IMR-90 (cell line): ENCODE results near the gene SRRM4. TPM values are rescaled to one million over a fixed set of nuclear protein-coding genes. Genes with fewer than 3 reads are reported as not detected.

Experiments
- ATAC-seq: fragments of 200-7000 bp; cut with Tn5 transposase; 2 replicates; pipeline ENCODE4 v1.9.1; 2020; ENCODE audit warnings: low read depth, mild to moderate bottlenecking, moderate library complexity
- BruUV-seq: library from RNA; stranded (reverse); fragments of 400-500 nt; replicated peaks from 2 replicates; lab custom pipeline; 2021; lab: Mats Ljungman, UMichigan
- CTCF ChIA-PET: fragments of 300-600 bp; formaldehyde crosslinking; extraction: SDS; loops from one replicate; lab custom pipeline; 2021; ENCODE audit warnings: antibody characterized with exemption; lab: Yijun Ruan, JAX
- POLR2A ChIA-PET: fragments of 300-600 bp; sonication (Branson Sonifier 250); formaldehyde crosslinking; loops from one replicate; lab custom pipeline; 2022; ENCODE audit warnings: antibody characterized with exemption; ENCODE audit not compliant: unreplicated experiment; lab: Charles Lee
- DNase-seq: peaks from one replicate; pipeline ENCODE4 v3.0.0; 2013
- H2AFZ ChIP-seq: replicated peaks from 2 replicates; pipeline ENCODE3; 2013; ENCODE audit warnings: low read length, mild to moderate bottlenecking; ENCODE audit not compliant: poor library complexity
- H2AK5ac ChIP-seq: 2 replicates; pipeline ENCODE4 v1.6.1; 2013; ENCODE audit warnings: low read depth, low read length, inconsistent platforms
- H2AK9ac ChIP-seq: replicated peaks from 2 replicates; pipeline ENCODE3; 2013; ENCODE audit warnings: mild to moderate bottlenecking, low read depth, low read length, moderate library complexity; ENCODE audit not compliant: poor library complexity
- H2BK120ac ChIP-seq: 2 replicates; pipeline ENCODE4 v1.6.1; 2013; ENCODE audit warnings: low read depth, low read length, inconsistent platforms
- H2BK15ac ChIP-seq: 3 replicates; pipeline ENCODE4 v1.6.1; 2013; ENCODE audit warnings: low read depth, low read length, inconsistent platforms
- H2BK20ac ChIP-seq: 2 replicates; pipeline ENCODE4 v1.6.1; 2013; ENCODE audit warnings: low read depth, mild to moderate bottlenecking, inconsistent platforms, low read length, moderate library complexity
- H2BK5ac ChIP-seq: 2 replicates; pipeline ENCODE4 v1.6.1; 2013; ENCODE audit warnings: mild to moderate bottlenecking, low read depth, low read length, inconsistent platforms; ENCODE audit not compliant: poor library complexity, severe bottlenecking
- H3K14ac ChIP-seq: replicated peaks from 2 replicates; pipeline ENCODE4 v1.6.1; 2013; ENCODE audit warnings: low read depth, low read length, inconsistent platforms
- H3K18ac ChIP-seq: 2 replicates; pipeline ENCODE4 v1.6.1; 2013; ENCODE audit warnings: low read depth, low read length, control low read depth
- H3K23ac ChIP-seq: 2 replicates; pipeline ENCODE4 v1.6.1; 2013; ENCODE audit warnings: low read depth, low read length, inconsistent platforms
- H3K27ac ChIP-seq: 2 replicates; pipeline ENCODE4 v1.5.1; 2013; ENCODE audit warnings: mild to moderate bottlenecking, control low read depth, low read length; ENCODE audit not compliant: insufficient read depth
- H3K27me3 ChIP-seq: 2 replicates; pipeline ENCODE4 v1.6.1; 2013; ENCODE audit warnings: low read length; ENCODE audit not compliant: control insufficient read depth, insufficient read depth
- H3K36me3 ChIP-seq: 2 replicates; pipeline ENCODE4 v1.6.1; 2013; ENCODE audit warnings: low read length, mixed read lengths; ENCODE audit not compliant: control insufficient read depth, insufficient read depth
- H3K4ac ChIP-seq: 2 replicates; pipeline ENCODE4 v1.6.1; 2013; ENCODE audit warnings: low read depth, low read length, inconsistent platforms
- H3K4me1 ChIP-seq: 2 replicates; pipeline ENCODE4 v1.6.1; 2013; ENCODE audit warnings: low read length, mixed read lengths; ENCODE audit not compliant: control insufficient read depth, insufficient read depth
- H3K4me2 ChIP-seq: 2 replicates; pipeline ENCODE4 v1.6.1; 2013; ENCODE audit warnings: low read depth, mild to moderate bottlenecking, control low read depth, low read length, moderate library complexity
- H3K4me3 ChIP-seq: 2 replicates; pipeline ENCODE4 v1.5.1; 2013; ENCODE audit warnings: low read depth, mild to moderate bottlenecking, control low read depth, low read length, moderate library complexity; ENCODE audit not compliant: insufficient read depth
- H3K56ac ChIP-seq: 2 replicates; pipeline ENCODE4 v1.6.1; 2013; ENCODE audit warnings: low read length, inconsistent platforms; ENCODE audit not compliant: insufficient read depth; ENCODE audit errors: extremely low read depth
- H3K79me1 ChIP-seq, 2 experiments: 2 replicates each; pipeline ENCODE4 v1.6.1; 2013; ENCODE audit warnings: low read length in 2 of 2, inconsistent platforms in 1 of 2, low read depth in 1 of 2
- H3K9ac ChIP-seq: 2 replicates; pipeline ENCODE4 v1.6.1; 2013; ENCODE audit warnings: low read depth, low read length, control low read depth
- H3K9me1 ChIP-seq: 2 replicates; pipeline ENCODE4 v1.6.1; 2013; ENCODE audit warnings: low read length, inconsistent platforms; ENCODE audit not compliant: insufficient read depth
- H3K9me3 ChIP-seq: 2 replicates; pipeline ENCODE4 v1.6.1; 2013; ENCODE audit warnings: low read length; ENCODE audit not compliant: control insufficient read depth, insufficient read depth
- H4K20me1 ChIP-seq: 2 replicates; pipeline ENCODE4 v1.6.1; 2013; ENCODE audit warnings: low read length, inconsistent platforms; ENCODE audit not compliant: insufficient read depth
- H4K5ac ChIP-seq: 2 replicates; pipeline ENCODE4 v1.6.1; 2013; ENCODE audit warnings: mild to moderate bottlenecking, low read depth, low read length, control low read depth
- H4K8ac ChIP-seq, 2 experiments: 2 replicates each; pipeline ENCODE4 v1.6.1; 2013; ENCODE audit warnings: low read depth in 2 of 2, low read length in 2 of 2, control low read depth in 1 of 2, inconsistent platforms in 1 of 2
- H4K91ac ChIP-seq: 2 replicates; pipeline ENCODE4 v1.6.1; 2013; ENCODE audit warnings: low read depth, low read length, inconsistent platforms; ENCODE audit not compliant: insufficient read depth
- BHLHE40 ChIP-seq: fragments of 150-350 bp; IDR thresholded peaks from 2 replicates; pipeline ENCODE4 v1.6.1; 2016; ENCODE audit warnings: mild to moderate bottlenecking, low read depth, low read length
- CEBPB ChIP-seq: IDR thresholded peaks from 2 replicates; pipeline ENCODE4 v1.6.1; 2012; ENCODE audit warnings: low read depth, low read length, improper control_type of control experiment
- CHD1 ChIP-seq: IDR thresholded peaks from 2 replicates; pipeline ENCODE4 v1.6.1; 2012; ENCODE audit warnings: low read depth, low read length, improper control_type of control experiment
- CTCF ChIP-seq: conservative IDR thresholded peaks from 2 replicates; pipeline ENCODE4 v1.5.1; 2012; ENCODE audit warnings: mild to moderate bottlenecking, low read depth, low read length, improper control_type of control experiment
- ELK1 ChIP-seq: fragments of 150-350 bp; IDR thresholded peaks from 2 replicates; pipeline ENCODE4 v1.6.1; 2016; ENCODE audit warnings: low read depth, mild to moderate bottlenecking, low read length, moderate library complexity, borderline replicate concordance
- FOS ChIP-seq: fragments of 150-350 bp; IDR thresholded peaks from 2 replicates; pipeline ENCODE4 v1.6.1; 2016; ENCODE audit warnings: low read depth, low read length
- MAFK ChIP-seq: IDR thresholded peaks from 2 replicates; pipeline ENCODE4 v1.6.1; 2012; ENCODE audit warnings: low read depth, low read length, improper control_type of control experiment
- MAZ ChIP-seq: IDR thresholded peaks from 2 replicates; pipeline ENCODE4 v1.6.1; 2012; ENCODE audit warnings: low read depth, mild to moderate bottlenecking, low read length, improper control_type of control experiment, moderate library complexity, borderline replicate concordance
- MXI1 ChIP-seq: IDR thresholded peaks from 2 replicates; pipeline ENCODE4 v1.6.1; 2012; ENCODE audit warnings: low read depth, mild to moderate bottlenecking, low read length, moderate library complexity, borderline replicate concordance
- NFE2L2 ChIP-seq: fragments of 150-350 bp; IDR thresholded peaks from 2 replicates; pipeline ENCODE4 v1.6.1; 2016; ENCODE audit warnings: low read depth, mild to moderate bottlenecking, low read length
- POLR2A ChIP-seq: IDR thresholded peaks from 2 replicates; pipeline ENCODE4 v1.6.1; 2012; ENCODE audit warnings: mild to moderate bottlenecking, low read depth, low read length
- RAD21 ChIP-seq: IDR thresholded peaks from 2 replicates; pipeline ENCODE4 v1.6.1; 2012; ENCODE audit warnings: low read length, improper control_type of control experiment
- RCOR1 ChIP-seq: IDR thresholded peaks from 2 replicates; pipeline ENCODE4 v1.6.1; 2012; ENCODE audit warnings: mild to moderate bottlenecking, low read length, improper control_type of control experiment; ENCODE audit not compliant: insufficient replicate concordance
- RFX5 ChIP-seq: IDR thresholded peaks from 2 replicates; pipeline ENCODE4 v1.8.0; 2012; ENCODE audit warnings: low read depth, mild to moderate bottlenecking, low read length, moderate library complexity
- SMC3 ChIP-seq: fragments of 150-350 bp; IDR thresholded peaks from 2 replicates; pipeline ENCODE4 v1.6.1; 2016; ENCODE audit warnings: low read depth, mild to moderate bottlenecking, antibody characterized with exemption, low read length, moderate library complexity
- WGBS, 2 experiments: methylation state at CpG; one replicate each; pipeline versions ENCODE4 v1.1.5 to v1.1.7; 2013; ENCODE audit warnings: missing lambda C conversion rate in 2 of 2; ENCODE audit not compliant: insufficient read length in 1 of 2; ENCODE audit errors: extremely low coverage in 2 of 2; 5-methylcytosine and 5-hydroxymethylcytosine counted together
- dilution Hi-C: fragments of 300-500 bp; cut with HindIII; formaldehyde crosslinking; loops from one replicate; pipeline ENCODE4 v1.14.3; 2018; ENCODE audit warnings: low sequenced_read_pairs; ENCODE audit not compliant: unreplicated experiment
- in situ Hi-C: fragments of 300-500 bp; cut with MboI; formaldehyde crosslinking; loops from 3 replicates; pipeline ENCODE4 v1.14.3; 2019; ENCODE audit warnings: low sequenced_read_pairs, inconsistent platforms, mixed read lengths
- intact Hi-C: fragments of 100-400 bp; cut with micrococcal nuclease; formaldehyde crosslinking; loops from 2 replicates; pipeline ENCODE4 v1.10.0; 2022
- polyA plus RNA-seq, 3 experiments: library from polyadenylated mRNA; depleted of rRNA; stranded (reverse); fragments of >200 nt; gene quantifications; 2 replicates each; pipeline ENCODE4 v1.2.3, GENCODE V29; 2012; ENCODE audit warnings: low replicate concordance in 1 of 3
- total RNA-seq: library from RNA; depleted of rRNA; stranded (reverse); fragments of >200 nt; gene quantifications from 2 replicates; pipeline ENCODE4 v1.2.3, GENCODE V29; 2012
- TF ChIP-seq, protein P1 (sequence below): fragments of 150-350 bp; IDR thresholded peaks from 2 replicates; pipeline ENCODE4 v1.6.1; 2017; ENCODE audit warnings: mild to moderate bottlenecking, antibody characterized with exemption, low read length, low read depth

SRRM4 gene
- total and polyA plus RNA-seq, 2 of the 4 experiments (the other 2 are of a cell fraction), result not detected

DNA sequence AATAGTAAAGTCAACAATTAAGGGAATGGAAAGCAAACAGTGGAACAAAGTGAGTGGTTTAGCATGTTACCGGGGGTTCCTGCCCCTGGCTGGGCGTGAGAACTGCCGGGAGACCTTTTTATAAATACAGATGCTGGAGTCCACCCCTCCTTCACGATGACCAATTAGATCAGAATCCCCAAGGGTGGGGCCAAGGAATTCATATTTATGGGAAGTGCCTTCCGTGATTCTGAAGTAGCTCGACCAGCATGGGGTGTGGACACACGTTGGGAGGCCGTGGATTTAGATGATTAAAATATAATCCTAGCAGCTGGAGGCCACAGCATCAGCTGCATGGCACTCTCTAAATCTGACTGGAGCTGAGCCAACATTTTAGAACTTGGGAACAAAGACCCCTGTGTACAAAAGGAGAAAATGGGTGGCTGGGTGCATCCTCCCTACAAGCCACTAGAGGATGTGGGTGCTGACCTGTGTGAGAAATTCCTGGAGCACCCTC, 87.9 kb downstream of the SRRM4 start:
- CTCF ChIA-PET, result no interaction called here
- in situ Hi-C loops, result no loop called here
- dilution Hi-C loops, result no loop called here

More for the DNA sequence above, 87.9 kb downstream of the SRRM4 start:
- TF ChIP-seq POLR2A (no peak), RCOR1 (no peak), CTCF (no peak), MAFK (no peak), CHD1 (no peak), CEBPB (no peak), SMC3 (no peak), BHLHE40 (no peak), FOS (no peak), RFX5 (no peak), MXI1 (no peak), NFE2L2 (no peak), RAD21 (no peak), ELK1 (no peak), MAZ (no peak)
- TF ChIP-seq, protein P1, sequence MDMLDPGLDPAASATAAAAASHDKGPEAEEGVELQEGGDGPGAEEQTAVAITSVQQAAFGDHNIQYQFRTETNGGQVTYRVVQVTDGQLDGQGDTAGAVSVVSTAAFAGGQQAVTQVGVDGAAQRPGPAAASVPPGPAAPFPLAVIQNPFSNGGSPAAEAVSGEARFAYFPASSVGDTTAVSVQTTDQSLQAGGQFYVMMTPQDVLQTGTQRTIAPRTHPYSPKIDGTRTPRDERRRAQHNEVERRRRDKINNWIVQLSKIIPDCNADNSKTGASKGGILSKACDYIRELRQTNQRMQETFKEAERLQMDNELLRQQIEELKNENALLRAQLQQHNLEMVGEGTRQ, result no peak
- Histone ChIP-seq H2BK20ac (no peak overlapping the region), H3K18ac (no peak overlapping the region), H3K4me1 (no peaks in the 10 kb centered on the region), H3K27ac (no peak overlapping the region), H4K5ac (no peak overlapping the region), H3K79me1 (no peaks in the 10 kb centered on the region), H3K4me2 (no peak overlapping the region), H3K14ac (no peak overlapping the region), H3K9me1 (no peaks in the 10 kb centered on the region), H3K27me3 (no peaks in the 10 kb centered on the region), H2AK9ac (no peak overlapping the region), H4K8ac (no peak overlapping the region), H2BK5ac (no peak overlapping the region), H2AK5ac (no peak overlapping the region), H2AFZ (no peak overlapping the region), H3K9ac (no peak overlapping the region), H2BK15ac (no peak overlapping the region), H4K20me1 (no peaks in the 10 kb centered on the region), H3K4me3 (no peak overlapping the region), H3K9me3 (peaks cover 2% of the 10 kb centered on the region), H4K91ac (no peak overlapping the region), H3K23ac (no peak overlapping the region), H2BK120ac (no peak overlapping the region), H3K36me3 (no peaks in the 10 kb centered on the region), H3K4ac (no peak overlapping the region), H3K56ac (no peak overlapping the region)
- DNase-seq (no peak), ATAC-seq (no peak)
- BruUV-seq, result no TSS peak
- intact Hi-C loops, result no loop called here
- POLR2A ChIA-PET, result no interaction called here
- 7% methylated on average over 3 of the region's 8 CpGs; no CpG with 5 or more reads in 1 of the 2 experiments for WGBS, 2 experiments
